HepG2 (cell line): ENCODE results near the gene CDKN1A. TPM values are rescaled to one million over a fixed set of nuclear protein-coding genes. Genes with fewer than 3 reads are reported as not detected.

Experiments
- BCL6 ChIP-seq: IDR thresholded peaks from 2 replicates; pipeline ENCODE4 v1.6.1; 2016; ENCODE audit warnings: missing genetic modification reagents, missing compliant biosample characterization
- JUN ChIP-seq: sonication (generic); formaldehyde crosslinking; IDR thresholded peaks from 2 replicates; pipeline ENCODE4 v1.4.0; 2020; ENCODE audit warnings: mild to moderate bottlenecking, missing genetic modification reagents
- PHF8 ChIP-seq: sonication (generic); formaldehyde crosslinking; IDR thresholded peaks from 2 replicates; pipeline ENCODE4 v1.5.0; 2020; ENCODE audit warnings: missing genetic modification reagents
- TEAD3 ChIP-seq: optimal IDR thresholded peaks from 2 replicates; pipeline ENCODE3; 2016; ENCODE audit warnings: borderline replicate concordance
- ZMYM2 ChIP-seq: sonication (generic); formaldehyde crosslinking; IDR thresholded peaks from 2 replicates; pipeline ENCODE4 v1.8.0; 2022; ENCODE audit warnings: mild to moderate bottlenecking, missing genetic modification reagents
- ZNF383 ChIP-seq: sonication (generic); formaldehyde crosslinking; IDR thresholded peaks from 2 replicates; pipeline ENCODE4 v1.4.0; 2020; ENCODE audit warnings: missing genetic modification reagents, mild to moderate bottlenecking, borderline replicate concordance
- polyA plus RNA-seq, 8 experiments: library from polyadenylated mRNA; depleted of rRNA in 3 of 8; stranded (reverse) in 7 of 8; unstranded in 1 of 8; fragments of >200 nt; fragmentation: Illumina TruSeq in 4 of 8; extraction: Trizol in 4 of 8; gene quantifications; 2 replicates each; pipeline versions ENCODE4 v1.2.1 to v1.2.3, GENCODE V29; 2011 to 2016; ENCODE audit warnings: low read depth in 4 of 8, missing spikeins in 1 of 8, mixed read lengths in 1 of 8; ENCODE audit not compliant: insufficient read depth in 1 of 8
- total RNA-seq, 5 experiments: library from RNA; depleted of rRNA; stranded (reverse); fragments of >200 nt; fragmentation: Illumina TruSeq; extraction: Trizol; gene quantifications; 2 replicates each; pipeline ENCODE4 v1.2.3, GENCODE V29; 2016; ENCODE audit warnings: low read depth in 1 of 5
- TF ChIP-seq, protein P1 (sequence below), 2 experiments: fragments of 450-650 bp in 1 of 2; sonication (generic) in 1 of 2; formaldehyde crosslinking in 1 of 2; IDR thresholded peaks; 2 replicates each; pipeline versions ENCODE4 v1.6.1 to v1.8.0; 2016 to 2022; ENCODE audit warnings: antibody characterized with exemption in 1 of 2, mild to moderate bottlenecking in 1 of 2, missing genetic modification reagents in 1 of 2
- TF ChIP-seq, protein P2 (sequence below): sonication (generic); formaldehyde crosslinking; IDR thresholded peaks from 2 replicates; pipeline ENCODE4 v1.4.0; 2020; ENCODE audit warnings: missing genetic modification reagents
- TF ChIP-seq, protein P3 (sequence below): sonication (generic); formaldehyde crosslinking; IDR thresholded peaks from 2 replicates; pipeline ENCODE4 v1.4.0; 2020; ENCODE audit warnings: missing genetic modification reagents; ENCODE audit errors: not compliant biosample characterization
- TF ChIP-seq, protein P4 (sequence below): sonication (generic); formaldehyde crosslinking; IDR thresholded peaks from 2 replicates; pipeline ENCODE4 v1.5.0; 2020; ENCODE audit warnings: missing genetic modification reagents
- TF ChIP-seq, protein P5 (sequence below): IDR thresholded peaks from 2 replicates; pipeline ENCODE4 v1.6.1; 2012; ENCODE audit warnings: inconsistent platforms

Gene CDKN1A
- total and polyA plus RNA-seq, 2 of the 13 experiments (the other 11 are each of a cell fraction or from before 2014, with no cell fraction given): 60.7 to 92.1 TPM

DNA sequence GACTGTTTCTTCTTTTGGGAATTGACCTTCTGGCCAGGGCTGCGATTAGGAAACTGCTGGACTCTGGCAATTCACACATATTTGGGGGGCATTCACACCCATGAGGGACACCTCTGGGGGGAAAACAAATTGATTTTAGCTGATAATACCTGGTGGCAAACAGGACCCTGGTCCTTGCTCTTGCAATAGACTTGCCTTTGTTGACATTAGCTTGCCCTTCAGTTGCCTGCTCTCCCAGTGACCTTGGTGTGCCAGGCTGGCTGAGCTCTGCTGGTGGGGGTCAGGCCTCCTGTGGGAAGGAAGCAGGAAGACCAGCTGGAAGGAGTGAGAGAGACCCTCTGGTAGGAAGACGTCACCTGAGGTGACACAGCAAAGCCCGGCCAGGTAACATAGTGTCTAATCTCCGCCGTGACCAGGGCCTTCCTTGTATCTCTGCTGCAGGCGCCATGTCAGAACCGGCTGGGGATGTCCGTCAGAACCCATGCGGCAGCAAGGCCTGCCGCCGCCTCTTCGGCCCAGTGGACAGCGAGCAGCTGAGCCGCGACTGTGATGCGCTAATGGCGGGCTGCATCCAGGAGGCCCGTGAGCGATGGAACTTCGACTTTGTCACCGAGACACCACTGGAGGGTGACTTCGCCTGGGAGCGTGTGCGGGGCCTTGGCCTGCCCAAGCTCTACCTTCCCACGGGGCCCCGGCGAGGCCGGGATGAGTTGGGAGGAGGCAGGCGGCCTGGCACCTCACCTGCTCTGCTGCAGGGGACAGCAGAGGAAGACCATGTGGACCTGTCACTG is 5.3 kb downstream of the CDKN1A start (continued):
- TF ChIP-seq JUN (CRISPR knock-in tag) (peak; percentile 78; the same call in 1 of the 2 replicates), BCL6 (CRISPR knock-in tag) (peak; percentile 93), PHF8 (CRISPR knock-in tag) (no peak; the same call in 1 of the 2 replicates), ZMYM2 (CRISPR knock-in tag) (no peak), TEAD3 (CRISPR knock-in tag) (peak; percentile 77), ZNF383 (CRISPR knock-in tag) (peak; percentile 77; the same call in 1 of the 2 replicates)
- TF ChIP-seq, protein P1, sequence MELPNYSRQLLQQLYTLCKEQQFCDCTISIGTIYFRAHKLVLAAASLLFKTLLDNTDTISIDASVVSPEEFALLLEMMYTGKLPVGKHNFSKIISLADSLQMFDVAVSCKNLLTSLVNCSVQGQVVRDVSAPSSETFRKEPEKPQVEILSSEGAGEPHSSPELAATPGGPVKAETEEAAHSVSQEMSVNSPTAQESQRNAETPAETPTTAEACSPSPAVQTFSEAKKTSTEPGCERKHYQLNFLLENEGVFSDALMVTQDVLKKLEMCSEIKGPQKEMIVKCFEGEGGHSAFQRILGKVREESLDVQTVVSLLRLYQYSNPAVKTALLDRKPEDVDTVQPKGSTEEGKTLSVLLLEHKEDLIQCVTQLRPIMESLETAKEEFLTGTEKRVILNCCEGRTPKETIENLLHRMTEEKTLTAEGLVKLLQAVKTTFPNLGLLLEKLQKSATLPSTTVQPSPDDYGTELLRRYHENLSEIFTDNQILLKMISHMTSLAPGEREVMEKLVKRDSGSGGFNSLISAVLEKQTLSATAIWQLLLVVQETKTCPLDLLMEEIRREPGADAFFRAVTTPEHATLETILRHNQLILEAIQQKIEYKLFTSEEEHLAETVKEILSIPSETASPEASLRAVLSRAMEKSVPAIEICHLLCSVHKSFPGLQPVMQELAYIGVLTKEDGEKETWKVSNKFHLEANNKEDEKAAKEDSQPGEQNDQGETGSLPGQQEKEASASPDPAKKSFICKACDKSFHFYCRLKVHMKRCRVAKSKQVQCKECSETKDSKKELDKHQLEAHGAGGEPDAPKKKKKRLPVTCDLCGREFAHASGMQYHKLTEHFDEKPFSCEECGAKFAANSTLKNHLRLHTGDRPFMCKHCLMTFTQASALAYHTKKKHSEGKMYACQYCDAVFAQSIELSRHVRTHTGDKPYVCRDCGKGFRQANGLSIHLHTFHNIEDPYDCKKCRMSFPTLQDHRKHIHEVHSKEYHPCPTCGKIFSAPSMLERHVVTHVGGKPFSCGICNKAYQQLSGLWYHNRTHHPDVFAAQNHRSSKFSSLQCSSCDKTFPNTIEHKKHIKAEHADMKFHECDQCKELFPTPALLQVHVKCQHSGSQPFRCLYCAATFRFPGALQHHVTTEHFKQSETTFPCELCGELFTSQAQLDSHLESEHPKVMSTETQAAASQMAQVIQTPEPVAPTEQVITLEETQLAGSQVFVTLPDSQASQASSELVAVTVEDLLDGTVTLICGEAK (IDR thresholded peaks at IDR 0.05): no peak
- TF ChIP-seq, protein P1 (CRISPR knock-in tag; IDR thresholded peaks at IDR 0.05): peak; percentile 53; the same call in 1 of the 2 replicates
- TF ChIP-seq, protein P2, sequence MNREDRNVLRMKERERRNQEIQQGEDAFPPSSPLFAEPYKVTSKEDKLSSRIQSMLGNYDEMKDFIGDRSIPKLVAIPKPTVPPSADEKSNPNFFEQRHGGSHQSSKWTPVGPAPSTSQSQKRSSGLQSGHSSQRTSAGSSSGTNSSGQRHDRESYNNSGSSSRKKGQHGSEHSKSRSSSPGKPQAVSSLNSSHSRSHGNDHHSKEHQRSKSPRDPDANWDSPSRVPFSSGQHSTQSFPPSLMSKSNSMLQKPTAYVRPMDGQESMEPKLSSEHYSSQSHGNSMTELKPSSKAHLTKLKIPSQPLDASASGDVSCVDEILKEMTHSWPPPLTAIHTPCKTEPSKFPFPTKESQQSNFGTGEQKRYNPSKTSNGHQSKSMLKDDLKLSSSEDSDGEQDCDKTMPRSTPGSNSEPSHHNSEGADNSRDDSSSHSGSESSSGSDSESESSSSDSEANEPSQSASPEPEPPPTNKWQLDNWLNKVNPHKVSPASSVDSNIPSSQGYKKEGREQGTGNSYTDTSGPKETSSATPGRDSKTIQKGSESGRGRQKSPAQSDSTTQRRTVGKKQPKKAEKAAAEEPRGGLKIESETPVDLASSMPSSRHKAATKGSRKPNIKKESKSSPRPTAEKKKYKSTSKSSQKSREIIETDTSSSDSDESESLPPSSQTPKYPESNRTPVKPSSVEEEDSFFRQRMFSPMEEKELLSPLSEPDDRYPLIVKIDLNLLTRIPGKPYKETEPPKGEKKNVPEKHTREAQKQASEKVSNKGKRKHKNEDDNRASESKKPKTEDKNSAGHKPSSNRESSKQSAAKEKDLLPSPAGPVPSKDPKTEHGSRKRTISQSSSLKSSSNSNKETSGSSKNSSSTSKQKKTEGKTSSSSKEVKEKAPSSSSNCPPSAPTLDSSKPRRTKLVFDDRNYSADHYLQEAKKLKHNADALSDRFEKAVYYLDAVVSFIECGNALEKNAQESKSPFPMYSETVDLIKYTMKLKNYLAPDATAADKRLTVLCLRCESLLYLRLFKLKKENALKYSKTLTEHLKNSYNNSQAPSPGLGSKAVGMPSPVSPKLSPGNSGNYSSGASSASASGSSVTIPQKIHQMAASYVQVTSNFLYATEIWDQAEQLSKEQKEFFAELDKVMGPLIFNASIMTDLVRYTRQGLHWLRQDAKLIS (CRISPR knock-in tag): 0 out of 2 replicates have a peak, but pooled peaks have one; percentile 39
- TF ChIP-seq, protein P3, sequence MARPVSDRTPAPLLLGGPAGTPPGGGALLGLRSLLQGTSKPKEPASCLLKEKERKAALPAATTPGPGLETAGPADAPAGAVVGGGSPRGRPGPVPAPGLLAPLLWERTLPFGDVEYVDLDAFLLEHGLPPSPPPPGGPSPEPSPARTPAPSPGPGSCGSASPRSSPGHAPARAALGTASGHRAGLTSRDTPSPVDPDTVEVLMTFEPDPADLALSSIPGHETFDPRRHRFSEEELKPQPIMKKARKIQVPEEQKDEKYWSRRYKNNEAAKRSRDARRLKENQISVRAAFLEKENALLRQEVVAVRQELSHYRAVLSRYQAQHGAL (CRISPR knock-in tag): no peak
- TF ChIP-seq, protein P4, sequence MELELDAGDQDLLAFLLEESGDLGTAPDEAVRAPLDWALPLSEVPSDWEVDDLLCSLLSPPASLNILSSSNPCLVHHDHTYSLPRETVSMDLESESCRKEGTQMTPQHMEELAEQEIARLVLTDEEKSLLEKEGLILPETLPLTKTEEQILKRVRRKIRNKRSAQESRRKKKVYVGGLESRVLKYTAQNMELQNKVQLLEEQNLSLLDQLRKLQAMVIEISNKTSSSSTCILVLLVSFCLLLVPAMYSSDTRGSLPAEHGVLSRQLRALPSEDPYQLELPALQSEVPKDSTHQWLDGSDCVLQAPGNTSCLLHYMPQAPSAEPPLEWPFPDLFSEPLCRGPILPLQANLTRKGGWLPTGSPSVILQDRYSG (CRISPR knock-in tag): no peak
- TF ChIP-seq, protein P5, sequence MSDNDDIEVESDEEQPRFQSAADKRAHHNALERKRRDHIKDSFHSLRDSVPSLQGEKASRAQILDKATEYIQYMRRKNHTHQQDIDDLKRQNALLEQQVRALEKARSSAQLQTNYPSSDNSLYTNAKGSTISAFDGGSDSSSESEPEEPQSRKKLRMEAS: no peak; the same call in 1 of the 2 replicates
